Suprapubic skin (tissue), 4 donors: ENCODE data around the gene PTBP1. TPM values are rescaled to one million over a fixed set of nuclear protein-coding genes. Genes with fewer than 3 reads are reported as not detected.

Experiments
- DNase-seq, 2 donors: peaks; one replicate each; pipeline ENCODE4 v3.0.0-alpha.2; 2019; ENCODE audit warnings: low spot score in 2 of 2
- H3K27ac ChIP-seq: fragments of 200-600 bp; sonication (generic); one replicate; pipeline ENCODE4 v1.5.1; 2019
- H3K27me3 ChIP-seq: fragments of 200-600 bp; sonication (generic); one replicate; pipeline ENCODE4 v1.5.1; 2019
- H3K36me3 ChIP-seq: fragments of 200-600 bp; sonication (generic); one replicate; pipeline ENCODE4 v1.5.1; 2019
- H3K4me1 ChIP-seq: fragments of 200-600 bp; sonication (generic); one replicate; pipeline ENCODE4 v1.5.1; 2019
- H3K4me3 ChIP-seq: fragments of 200-600 bp; sonication (generic); one replicate; pipeline ENCODE4 v1.5.1; 2019; ENCODE audit warnings: mild to moderate bottlenecking
- H3K9me3 ChIP-seq: fragments of 200-600 bp; sonication (generic); one replicate; pipeline ENCODE4 v1.5.1; 2019
- POLR2A ChIP-seq, 2 donors: fragments of 450-650 bp; IDR thresholded peaks; one replicate each; pipeline ENCODE4 v1.6.1; 2017; ENCODE audit warnings: antibody characterized with exemption in 2 of 2, mild to moderate bottlenecking in 2 of 2, moderate library complexity in 2 of 2
- POLR2AphosphoS5 ChIP-seq, 3 donors: sonication (generic); formaldehyde crosslinking; IDR thresholded peaks; one replicate each; pipeline ENCODE4 v1.6.1; 2017; ENCODE audit warnings: antibody characterized with exemption in 3 of 3
- WGBS: methylation state at CpG from one replicate; pipeline ENCODE4 v1.1.5; 2018; 5-methylcytosine and 5-hydroxymethylcytosine counted together
- total RNA-seq, 4 donors: library from RNA; depleted of rRNA; stranded (reverse); fragments of >200 nt; gene quantifications; one replicate each; pipeline ENCODE4 v1.1.0, GENCODE V29; 2016

Gene PTBP1
- total RNA-seq, 4 donors from 2014 or later = 152 to 227 (median 174) TPM

GRCh38 chr19:861141-861755 lies 64.0 kb downstream of the PTBP1 start:
- Histone ChIP-seq H3K27me3 (no peaks in the 10 kb centered on the region), H3K4me1 (peaks cover 44% of the 10 kb centered on the region), H3K9me3 (no peaks in the 10 kb centered on the region), H3K36me3 (no peaks in the 10 kb centered on the region), H3K4me3 (peak overlapping the region; percentile 62), H3K27ac (no peak overlapping the region)
- 41% methylated on average over 18 of the region's 35 CpGs for WGBS
- TF ChIP-seq POLR2A (IDR thresholded peaks at IDR 0.05) = no peak
- TF ChIP-seq POLR2AphosphoS5 (IDR thresholded peaks at IDR 0.05) = no peak
- no peak for DNase-seq

Other genes starting within 250 kb of the PTBP1 start
- 100 to 1,000 TPM; 265 to 314 (median 285) TPM for gene BSG, start 224.9 kb upstream of the PTBP1 start, total RNA-seq
- gene HCN2, start 207.6 kb upstream of the PTBP1 start, total RNA-seq = 1 to 10 TPM in 1 of 4 donors, under 1 TPM in 3; 0.11 to 1.7 (median 0.81) TPM
- 10 to 100 TPM; 26.0 to 60.4 (median 46.3) TPM for gene POLRMT, start 163.9 kb upstream of the PTBP1 start, total RNA-seq
- 10 to 100 TPM in 2 of 4 donors, 1 to 10 TPM in 2; 5.2 to 13.0 (median 9.2) TPM for gene FGF22, start 157.6 kb upstream of the PTBP1 start, total RNA-seq
- 100 to 1,000 TPM in 3 of 4 donors, 10 to 100 TPM in 1; 96.0 to 118 (median 106) TPM for gene RNF126, start 134.2 kb upstream of the PTBP1 start, total RNA-seq
- gene FSTL3, start 121.1 kb upstream of the PTBP1 start, total RNA-seq = 10 to 100 TPM; 19.6 to 61.4 (median 59.0) TPM
- not detected for gene PRSS57, start 102.0 kb upstream of the PTBP1 start, total RNA-seq
- gene PALM, start 88.5 kb upstream of the PTBP1 start, total RNA-seq = 10 to 100 TPM; 19.4 to 45.4 (median 24.2) TPM
- gene MISP, start 46.3 kb upstream of the PTBP1 start, total RNA-seq = 1 to 10 TPM in 2 of 4 donors, under 1 TPM in 1, not detected in 1; 0.60 to 6.5 (median 2.0) TPM
- not detected for gene PLPPR3, start 24.5 kb downstream of the PTBP1 start, total RNA-seq
- under 1 TPM in 1 of 4 donors, not detected in 3; 0.79 TPM for gene AZU1, start 30.4 kb downstream of the PTBP1 start, total RNA-seq
- not detected for gene PRTN3, start 43.5 kb downstream of the PTBP1 start, total RNA-seq
- gene ELANE, start 54.9 kb downstream of the PTBP1 start, total RNA-seq = under 1 TPM in 1 of 4 donors, not detected in 3; 0.79 TPM
- 100 to 1,000 TPM; 195 to 332 (median 294) TPM for gene CFD, start 62.2 kb downstream of the PTBP1 start, total RNA-seq
- 10 to 100 TPM; 45.1 to 63.9 (median 57.0) TPM for gene MED16, start 95.7 kb downstream of the PTBP1 start, total RNA-seq
- not detected for gene RNU6-9, start 96.0 kb downstream of the PTBP1 start, total RNA-seq
- gene R3HDM4, start 115.8 kb downstream of the PTBP1 start, total RNA-seq = 10 to 100 TPM; 41.3 to 58.3 (median 51.2) TPM
- under 1 TPM in 1 of 4 donors, not detected in 3; 0.29 TPM for gene KISS1R, start 119.9 kb downstream of the PTBP1 start, total RNA-seq
- gene ARID3A, start 128.6 kb downstream of the PTBP1 start, total RNA-seq = 1 to 10 TPM; 4.7 to 7.5 (median 6.1) TPM
- 10 to 100 TPM; 25.0 to 52.6 (median 42.2) TPM for gene WDR18, start 186.9 kb downstream of the PTBP1 start, total RNA-seq
- gene GRIN3B, start 203.0 kb downstream of the PTBP1 start, total RNA-seq = 1 to 10 TPM in 1 of 4 donors, under 1 TPM in 1, not detected in 2; 0.13 to 1.1 TPM
- gene TMEM259, start 223.7 kb downstream of the PTBP1 start, total RNA-seq = 100 to 1,000 TPM; 165 to 349 (median 243) TPM
- gene RNU6-2, start 224.1 kb downstream of the PTBP1 start, total RNA-seq = not detected
- 10 to 100 TPM; 44.0 to 75.1 (median 68.4) TPM for gene CNN2, start 229.2 kb downstream of the PTBP1 start, total RNA-seq
- 10 to 100 TPM; 29.8 to 97.6 (median 47.5) TPM for gene ABCA7, start 242.7 kb downstream of the PTBP1 start, total RNA-seq